HCEC 1CT (cell line): ENCODE results near the gene SMARCA4.
A peak's percentile ranks its signal among the peaks of the same experiment; 100 is the strongest.

ENCODE experiments used
- DNase-seq: peaks from one replicate; pipeline ENCODE4 v3.0.0-alpha.2; 2017

SMARCA4 gene

DNA sequence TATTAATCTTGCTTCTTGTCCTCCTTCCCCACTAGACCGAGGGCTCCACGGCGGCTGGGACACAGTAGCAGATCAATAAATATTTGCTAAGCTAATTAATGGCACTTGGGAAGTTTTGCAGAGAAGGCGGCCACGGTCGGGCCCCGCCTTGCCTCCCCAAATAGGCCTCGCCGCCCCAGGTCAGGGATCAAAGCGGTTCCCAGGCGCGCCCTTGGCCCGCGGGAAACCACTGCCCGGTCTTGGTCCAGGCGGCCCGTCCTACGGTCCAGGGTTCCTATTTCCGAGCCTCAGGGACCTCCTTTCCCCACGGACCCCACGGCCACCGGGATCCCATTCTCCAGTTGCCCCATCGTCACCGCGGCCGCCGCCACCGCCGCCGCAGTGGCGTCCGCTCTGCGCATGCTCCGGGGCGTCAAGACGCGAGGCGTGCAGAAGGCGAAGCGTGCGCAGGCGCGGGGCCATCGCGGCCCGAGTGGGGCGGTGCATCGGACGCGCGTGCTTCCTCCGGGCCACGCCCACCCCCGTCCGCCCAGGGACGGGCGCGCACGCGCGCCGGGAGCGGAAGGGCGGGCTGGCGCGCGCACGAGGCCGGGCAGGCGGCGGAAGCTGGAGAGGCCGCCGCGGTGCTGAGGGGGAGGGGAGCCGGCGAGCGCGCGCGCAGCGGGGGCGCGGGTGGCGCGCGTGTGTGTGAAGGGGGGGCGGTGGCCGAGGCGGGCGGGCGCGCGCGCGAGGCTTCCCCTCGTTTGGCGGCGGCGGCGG, at the start of gene SMARCA4:
Gene SMARCA4, plus strand, starts transcription at position 717 of the 759 bp plus-strand sequence. CDS start 23,122 bp downstream, outside the sequence.
- peak; percentile 97 for DNase-seq

DNA sequence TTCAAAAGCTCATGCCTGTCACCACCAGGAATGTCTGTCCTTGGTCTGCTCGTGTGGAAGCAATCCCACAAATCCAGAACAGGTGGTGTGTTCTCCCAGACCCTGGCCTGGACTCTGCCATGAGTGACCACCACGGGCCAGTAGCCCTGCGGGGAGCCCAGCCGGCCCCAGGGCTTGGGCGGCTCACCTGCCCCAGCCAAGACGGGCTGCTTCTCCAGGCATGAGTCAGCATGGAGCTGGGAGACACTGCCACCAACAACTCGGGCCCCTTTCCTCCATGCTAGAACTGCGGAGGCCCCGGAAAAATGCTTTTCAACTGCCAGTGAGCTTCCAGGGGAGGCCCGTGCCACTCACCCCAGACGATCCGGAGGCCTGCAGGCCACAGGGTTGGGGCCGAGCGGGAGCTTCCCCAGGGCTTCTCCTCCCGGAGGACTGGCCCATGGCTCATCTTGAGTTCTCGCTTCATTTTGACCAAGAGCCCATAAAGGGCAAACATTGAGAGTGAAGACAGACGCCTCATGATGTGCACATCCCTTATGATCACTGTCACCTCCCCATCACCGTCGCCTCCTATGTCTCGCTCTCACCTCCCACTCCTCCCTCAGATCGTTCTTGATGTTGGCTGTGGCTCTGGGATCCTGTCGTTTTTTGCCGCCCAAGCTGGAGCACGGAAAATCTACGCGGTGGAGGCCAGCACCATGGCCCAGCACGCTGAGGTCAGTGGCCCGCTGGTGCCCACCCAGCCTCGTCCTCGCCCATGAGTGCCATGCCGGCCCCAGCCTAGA, 49.1 kb upstream of the SMARCA4 start:
- no peak for DNase-seq

- DNase-seq, result no peak
Observed at GRCh38 chr19:10912619-10913018, 48.2 kb upstream of the SMARCA4 start.

- no peak for DNase-seq
Observed at GRCh38 chr19:10913716-10914340, 47.0 kb upstream of the SMARCA4 start.

- peak; percentile 95 for DNase-seq
Observed at GRCh38 chr19:10915130-10916091, 45.4 kb upstream of the SMARCA4 start.

DNA sequence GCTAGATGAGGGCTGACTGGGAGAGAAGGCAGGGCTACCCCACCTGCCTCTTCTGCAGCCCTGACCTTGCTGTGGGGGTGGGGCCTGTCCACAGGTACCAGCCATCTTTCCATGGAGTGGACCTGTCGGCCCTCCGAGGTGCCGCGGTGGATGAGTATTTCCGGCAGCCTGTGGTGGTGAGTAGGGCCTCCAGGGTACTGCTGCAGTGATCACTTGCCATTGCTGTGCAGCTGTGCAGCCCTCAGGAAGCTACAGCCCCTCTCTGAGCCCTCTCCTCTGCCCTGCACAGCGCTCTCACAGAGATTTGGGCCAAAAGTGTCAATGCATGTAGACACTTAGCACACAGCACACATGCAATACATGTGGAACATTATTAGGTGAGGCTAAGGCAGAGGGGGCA, 44.2 kb upstream of the SMARCA4 start:
- no peak for DNase-seq

- no peak for DNase-seq
Observed at GRCh38 chr19:10918359-10918758, 42.5 kb upstream of the SMARCA4 start.

DNA sequence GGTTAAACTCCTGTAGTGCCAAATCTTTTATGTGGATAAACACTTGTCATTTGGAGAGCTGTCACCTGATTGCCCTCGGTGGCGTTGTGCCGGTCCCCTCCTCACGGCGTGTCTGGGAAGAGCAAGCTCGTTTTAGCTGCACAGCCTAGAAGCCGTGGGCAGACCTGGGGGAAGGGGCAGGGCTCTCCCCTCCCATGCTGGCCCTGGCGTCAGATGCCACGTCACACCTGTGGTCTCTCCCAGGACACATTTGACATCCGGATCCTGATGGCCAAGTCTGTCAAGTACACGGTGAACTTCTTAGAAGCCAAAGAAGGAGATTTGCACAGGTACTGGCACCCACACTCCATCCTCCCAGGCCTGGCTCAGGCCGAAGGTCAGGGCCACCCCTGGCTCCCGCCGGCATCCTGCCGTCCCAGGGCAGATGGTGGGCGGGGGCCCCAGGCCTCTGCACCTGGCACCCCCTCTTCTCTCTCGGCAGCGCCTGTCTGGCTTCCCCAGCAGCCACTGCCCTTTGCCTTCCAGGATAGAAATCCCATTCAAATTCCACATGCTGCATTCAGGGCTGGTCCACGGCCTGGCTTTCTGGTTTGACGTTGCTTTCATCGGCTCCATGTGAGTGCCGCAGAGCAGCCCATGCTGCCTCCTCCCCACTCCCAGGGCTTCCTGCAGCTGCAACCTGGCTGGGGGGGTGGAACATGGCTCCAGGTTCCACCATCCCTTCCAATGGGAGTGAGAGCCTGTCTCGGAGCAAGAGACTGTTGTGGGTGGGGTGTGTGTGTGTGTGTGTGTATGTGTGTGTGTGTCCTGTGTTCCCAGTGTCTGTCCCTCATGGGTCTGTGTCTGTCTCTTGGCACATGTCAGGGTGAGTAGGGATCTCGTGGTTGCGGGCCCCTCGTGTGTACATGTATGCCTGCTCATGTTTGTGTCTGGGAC, 41.2 kb upstream of the SMARCA4 start:
- DNase-seq, result no peak

- no peak for DNase-seq
Observed at GRCh38 chr19:10920288-10920655, 40.6 kb upstream of the SMARCA4 start.

DNA sequence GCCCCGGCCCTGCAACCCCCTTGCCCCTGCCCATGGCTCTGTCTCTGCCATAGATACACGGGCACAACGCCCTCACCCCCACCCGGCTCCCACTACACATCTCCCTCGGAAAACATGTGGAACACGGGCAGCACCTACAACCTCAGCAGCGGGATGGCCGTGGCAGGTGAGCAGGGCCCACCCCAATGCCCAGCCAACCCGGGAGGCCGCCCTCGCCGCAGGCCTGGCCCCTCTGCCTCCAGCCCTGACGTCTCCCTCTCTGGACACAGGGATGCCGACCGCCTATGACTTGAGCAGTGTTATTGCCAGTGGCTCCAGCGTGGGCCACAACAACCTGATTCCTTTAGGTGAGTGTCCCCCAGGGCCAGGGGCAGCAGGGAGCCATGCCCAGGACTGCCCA, 40.0 kb upstream of the SMARCA4 start:
- no peak for DNase-seq

- DNase-seq, result no peak
Observed at GRCh38 chr19:10921199-10921909, 39.5 kb upstream of the SMARCA4 start.

DNA sequence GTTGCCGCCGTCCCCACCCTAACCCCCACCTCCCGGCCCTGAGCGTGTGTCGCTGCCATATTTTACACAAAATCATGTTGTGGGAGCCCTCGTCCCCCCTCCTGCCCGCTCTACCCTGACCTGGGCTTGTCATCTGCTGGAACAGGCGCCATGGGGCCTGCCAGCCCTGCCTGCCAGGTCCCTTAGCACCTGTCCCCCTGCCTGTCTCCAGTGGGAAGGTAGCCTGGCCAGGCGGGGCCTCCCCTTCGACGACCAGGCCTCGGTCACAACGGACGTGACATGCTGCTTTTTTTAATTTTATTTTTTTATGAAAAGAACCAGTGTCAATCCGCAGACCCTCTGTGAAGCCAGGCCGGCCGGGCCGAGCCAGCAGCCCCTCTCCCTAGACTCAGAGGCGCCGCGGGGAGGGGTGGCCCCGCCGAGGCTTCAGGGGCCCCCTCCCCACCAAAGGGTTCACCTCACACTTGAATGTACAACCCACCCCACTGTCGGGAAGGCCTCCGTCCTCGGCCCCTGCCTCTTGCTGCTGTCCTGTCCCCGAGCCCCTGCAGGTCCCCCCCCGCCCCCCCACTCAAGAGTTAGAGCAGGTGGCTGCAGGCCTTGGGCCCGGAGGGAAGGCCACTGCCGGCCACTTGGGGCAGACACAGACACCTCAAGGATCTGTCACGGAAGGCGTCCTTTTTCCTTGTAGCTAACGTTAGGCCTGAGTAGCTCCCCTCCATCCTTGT, 38.8 kb upstream of the SMARCA4 start:
- DNase-seq, result no peak

DNA sequence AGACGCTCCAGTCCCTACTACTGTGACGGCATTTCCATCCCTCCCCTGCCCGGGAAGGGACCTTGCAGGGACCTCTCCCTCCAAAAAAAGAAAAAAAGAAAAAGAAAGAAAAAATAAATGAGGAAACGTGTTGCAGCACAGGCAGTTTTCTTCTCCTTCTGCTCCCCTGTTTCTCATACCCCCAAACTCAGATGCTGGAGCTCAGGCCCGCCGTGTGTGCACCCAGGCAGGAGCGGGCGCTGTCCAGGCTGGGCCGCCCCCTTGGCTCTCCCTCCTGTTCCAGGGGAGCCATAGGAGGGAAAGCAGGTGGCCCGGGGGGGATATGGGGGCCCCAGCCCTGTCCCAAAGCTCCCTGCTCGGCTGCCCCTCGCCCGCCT, 38.2 kb upstream of the SMARCA4 start:
- no peak for DNase-seq

DNA sequence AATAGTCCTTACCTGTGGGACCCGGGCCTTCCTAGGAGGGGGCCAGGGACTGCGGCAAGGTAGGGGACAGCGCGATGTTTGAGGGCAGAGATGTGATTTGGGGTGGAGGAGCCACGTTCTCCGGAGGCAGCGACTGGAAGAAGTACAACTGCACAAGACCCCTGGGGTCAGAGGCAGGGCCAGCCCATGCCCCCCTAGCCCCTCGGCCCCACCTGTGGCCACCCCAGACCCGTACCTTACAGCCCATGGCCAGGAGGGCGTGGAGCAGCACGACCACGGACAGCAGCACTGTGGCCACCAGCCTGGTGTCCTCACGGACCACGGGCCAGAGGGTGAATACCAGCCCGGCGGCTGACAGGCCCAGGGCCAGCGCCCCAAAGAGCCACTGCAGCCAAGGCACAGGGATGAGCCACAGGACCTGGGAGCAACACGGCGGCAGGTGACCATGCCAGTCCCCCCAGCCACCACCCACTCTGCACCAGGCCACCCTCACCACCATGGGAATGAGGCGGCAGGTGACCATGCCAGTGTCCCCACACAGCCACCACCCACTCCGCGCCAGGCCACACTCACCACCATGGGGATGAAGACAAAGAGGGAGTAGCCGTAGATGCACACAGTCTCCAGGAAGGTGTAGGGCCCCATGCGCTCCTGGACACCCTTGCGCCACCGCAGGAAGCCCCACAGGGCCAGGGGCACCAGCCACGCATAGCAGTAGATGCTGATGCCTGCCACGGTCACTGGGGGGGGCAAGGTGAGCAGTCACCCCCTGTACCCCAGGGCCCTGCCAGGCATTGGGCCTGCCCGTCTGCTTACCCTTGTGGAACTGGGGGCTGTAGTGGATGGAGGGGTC, 37.3 kb upstream of the SMARCA4 start:
- no peak for DNase-seq

DNA sequence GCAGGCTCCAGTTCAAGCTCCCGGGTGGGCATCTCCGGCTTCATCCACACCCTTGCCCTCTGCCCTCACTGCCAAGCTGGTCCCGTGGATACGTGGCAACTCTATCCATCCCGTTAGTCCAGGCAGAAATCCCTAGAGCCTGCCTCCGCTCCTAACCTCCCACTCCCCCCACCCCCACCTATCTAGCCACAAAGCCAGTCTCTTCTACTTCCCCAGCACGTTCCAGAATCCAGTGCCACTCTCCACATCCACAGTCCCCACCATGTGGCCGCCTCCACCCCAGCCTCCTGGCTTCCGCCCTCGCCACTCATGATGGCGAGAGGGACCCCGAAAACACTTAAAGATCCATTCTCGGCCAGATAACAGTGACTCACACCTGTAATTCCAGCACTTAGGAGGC, 36.2 kb upstream of the SMARCA4 start:
- DNase-seq, result no peak

DNA sequence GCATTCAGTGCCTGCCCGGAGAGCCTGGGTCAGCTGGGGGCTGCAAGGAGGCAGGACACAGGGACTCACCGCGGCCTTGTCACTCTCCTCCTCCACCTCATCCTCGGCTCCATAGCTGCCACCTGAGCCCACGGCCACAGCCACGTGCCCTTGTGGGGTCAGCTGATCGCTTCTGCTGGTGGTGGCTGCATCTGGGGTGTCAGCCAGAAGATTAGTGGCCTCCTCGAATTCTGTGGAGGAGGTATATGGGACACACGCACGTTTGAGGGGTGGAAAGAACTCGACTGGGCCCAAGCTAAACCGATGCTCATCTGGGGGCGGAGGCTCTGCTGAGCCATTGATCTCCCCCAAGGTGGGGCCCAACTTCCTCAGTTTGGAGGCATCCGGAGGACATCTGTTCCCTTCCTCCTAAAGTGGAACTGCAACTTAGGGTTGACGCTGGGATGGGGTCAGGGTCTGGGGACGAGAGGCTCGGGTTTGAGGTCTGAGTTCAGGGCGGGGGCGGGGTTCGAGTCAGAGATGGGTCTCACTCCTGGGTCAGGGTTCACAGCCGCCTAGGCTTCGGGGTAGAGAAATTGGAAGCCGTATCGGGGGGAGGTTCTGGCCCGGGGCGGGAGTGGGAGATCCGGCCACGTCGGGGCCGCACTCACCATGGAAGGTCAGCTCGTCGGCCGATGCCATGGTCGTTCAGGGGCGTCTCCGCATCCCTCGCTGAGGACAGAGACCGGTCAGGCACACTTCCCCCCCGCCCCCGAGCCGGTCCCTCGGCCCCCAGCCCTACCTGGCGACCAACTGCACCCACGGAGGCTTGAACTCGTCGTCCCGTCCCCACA, 32.9 kb upstream of the SMARCA4 start:
- DNase-seq, result no peak

- peak; percentile 97 for DNase-seq
Observed at GRCh38 chr19:10928563-10929401, 32.0 kb upstream of the SMARCA4 start, which contains the start of the genes TIMM29 and YIPF2. Gene TIMM29 (plus strand): TSS chr19:10928811. CDS start chr19:10928823, 12 bp downstream. Gene YIPF2 (minus strand): TSS chr19:10928639. CDS start chr19:10928410, 229 bp downstream.
